Fibroblast of peridontal ligament (primary cell): ENCODE measurements around the gene MYH15.
A peak's percentile ranks its signal among the peaks of the same experiment; 100 is the strongest.

Source experiments
- DNase-seq: peaks from one replicate; pipeline ENCODE4 v3.0.0-alpha.2; 2010; ENCODE audit errors: extremely low read depth

MYH15 gene

GRCh38 chr3:108509871-108510270 is 525 bp downstream of the MYH15 start:
- DNase-seq: no peak

GRCh38 chr3:108509263-108509662 is 1.1 kb downstream of the MYH15 start:
- DNase-seq: no peak

DNA sequence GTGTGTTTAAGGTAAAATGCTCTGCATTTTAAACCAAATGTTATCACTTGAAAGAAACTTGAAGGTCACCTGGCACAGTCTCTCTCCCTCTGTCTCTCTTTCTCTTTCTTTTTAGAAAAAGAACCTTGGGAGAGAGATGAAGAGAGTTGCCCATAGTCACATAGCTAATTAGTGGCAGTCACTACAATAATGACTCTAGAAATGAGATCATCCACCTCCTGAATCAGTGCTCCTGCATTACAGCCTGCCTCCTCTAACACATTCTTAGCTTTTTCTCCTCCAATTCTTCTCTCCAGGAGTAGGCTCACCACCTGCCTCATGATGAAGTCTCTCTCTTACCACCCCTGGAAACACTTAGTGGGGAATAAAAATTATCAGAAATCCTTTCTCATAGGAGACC is 2.5 kb downstream of the MYH15 start:
- no peak for DNase-seq

GRCh38 chr3:108505811-108506210 is 4.6 kb downstream of the MYH15 start:
- DNase-seq: no peak

DNA sequence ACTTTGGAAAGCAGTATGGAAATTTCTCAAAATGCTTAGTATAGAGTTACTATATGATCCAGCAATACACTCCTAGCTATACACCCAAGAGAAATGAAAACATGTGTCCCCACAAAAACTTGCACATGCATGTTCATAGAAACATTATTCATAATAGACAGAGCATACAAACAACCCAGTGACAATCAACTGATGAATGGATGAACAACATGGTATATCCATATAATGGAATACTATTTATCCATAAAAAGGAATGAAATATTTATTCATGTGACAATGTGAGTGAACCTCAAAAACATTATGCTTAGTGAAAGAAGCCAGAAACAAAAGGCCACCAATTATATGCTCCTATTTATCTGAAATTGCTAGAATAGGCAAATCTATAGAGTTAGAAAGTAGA is 6.7 kb downstream of the MYH15 start:
- no peak for DNase-seq

GRCh38 chr3:108501535-108501934 is 8.9 kb downstream of the MYH15 start:
- DNase-seq: no peak

- DNase-seq: no peak
These were observed 9.7 kb downstream of the MYH15 start for GRCh38 chr3:108500728-108501127.

- no peak for DNase-seq
These were observed 13.1 kb downstream of the MYH15 start for GRCh38 chr3:108497271-108497670.

GRCh38 chr3:108495717-108496116 is 14.7 kb downstream of the MYH15 start:
- DNase-seq: no peak

- DNase-seq: no peak
These were observed 15.4 kb downstream of the MYH15 start for GRCh38 chr3:108494906-108495531.

DNA sequence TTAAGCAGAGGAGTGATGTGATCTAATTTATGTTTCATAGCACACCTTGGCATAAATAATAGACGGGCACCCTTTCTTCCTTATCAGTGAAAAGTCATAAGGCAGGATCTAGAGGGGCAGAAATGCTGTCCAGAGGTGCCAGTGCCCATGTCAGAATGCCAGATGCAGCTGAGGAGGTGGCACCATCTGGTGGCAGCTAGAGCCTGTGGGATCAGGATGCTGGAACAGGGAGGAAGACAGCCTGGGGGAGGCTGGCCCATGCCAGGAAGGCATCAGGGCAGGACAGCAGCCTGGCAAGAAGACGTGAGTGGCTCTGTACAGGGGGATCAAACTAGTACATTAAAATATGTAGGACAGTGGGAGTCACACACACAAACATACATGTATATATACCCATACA is 16.5 kb downstream of the MYH15 start:
- no peak for DNase-seq

DNA sequence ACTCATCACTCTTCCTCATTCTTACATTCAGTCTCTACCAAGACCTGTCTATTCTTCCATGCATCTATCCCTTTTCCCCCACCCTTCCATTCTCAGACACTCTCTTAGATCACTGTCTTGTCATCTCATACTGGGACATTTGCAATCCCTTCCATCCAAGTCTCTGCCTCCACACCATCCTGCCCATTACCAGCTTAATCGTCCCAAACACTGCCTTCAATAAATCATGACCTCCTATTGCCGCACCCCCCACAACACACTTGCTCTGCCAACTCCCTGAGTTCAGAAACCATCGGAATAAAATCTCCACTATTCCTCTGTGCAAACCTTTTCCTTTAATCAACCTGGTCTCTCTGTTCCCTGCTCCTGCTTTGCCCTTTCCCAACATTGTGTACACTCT is 18.9 kb downstream of the MYH15 start:
- DNase-seq: no peak

DNA sequence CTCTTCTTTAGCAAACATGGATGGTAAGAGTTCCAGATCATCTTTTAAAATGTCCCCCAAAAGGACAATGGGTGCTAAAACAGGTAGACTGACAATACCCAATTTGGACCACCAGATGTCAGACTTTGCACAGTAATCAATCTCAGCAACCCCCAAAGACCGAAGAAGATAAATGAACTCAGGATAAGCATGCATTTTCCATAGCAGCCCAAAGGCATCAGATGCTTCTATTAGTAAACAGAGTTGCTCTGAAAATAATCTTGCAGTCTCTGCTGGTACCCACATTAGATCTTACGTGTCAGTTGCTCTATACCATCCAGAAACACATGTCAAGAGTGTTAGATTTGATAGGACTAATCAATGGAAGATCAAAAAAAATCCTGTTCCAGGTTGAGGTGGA is 20.6 kb downstream of the MYH15 start:
- DNase-seq: peak; percentile 76

- peak; percentile 63 for DNase-seq
These were observed 21.8 kb downstream of the MYH15 start for GRCh38 chr3:108488631-108489030.

- DNase-seq: no peak
These were observed 23.0 kb downstream of the MYH15 start for GRCh38 chr3:108487439-108487838.

- peak; percentile 72 for DNase-seq
These were observed 23.5 kb downstream of the MYH15 start for GRCh38 chr3:108486941-108487340.

- DNase-seq: no peak
These were observed 24.1 kb downstream of the MYH15 start for GRCh38 chr3:108486338-108486737.

DNA sequence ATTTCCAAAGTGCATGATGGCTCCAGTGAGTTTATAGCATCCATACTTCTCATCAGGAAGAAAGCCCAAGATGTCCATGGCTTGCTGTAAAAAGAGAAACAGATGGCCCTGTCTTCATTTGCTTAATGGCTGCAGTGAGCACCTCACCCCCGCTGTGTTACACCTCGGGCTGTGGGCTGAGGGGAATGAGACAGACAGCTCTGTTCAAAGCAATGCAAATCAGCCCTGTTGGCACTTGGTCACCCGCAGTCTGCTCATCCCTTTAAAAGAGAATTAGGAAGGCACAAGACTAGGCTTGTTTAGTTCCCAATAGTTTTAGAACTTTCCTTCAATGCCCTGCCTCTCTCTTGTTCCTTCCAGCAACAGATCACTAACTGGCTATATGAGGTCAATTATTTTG is 25.2 kb downstream of the MYH15 start:
- no peak for DNase-seq

DNA sequence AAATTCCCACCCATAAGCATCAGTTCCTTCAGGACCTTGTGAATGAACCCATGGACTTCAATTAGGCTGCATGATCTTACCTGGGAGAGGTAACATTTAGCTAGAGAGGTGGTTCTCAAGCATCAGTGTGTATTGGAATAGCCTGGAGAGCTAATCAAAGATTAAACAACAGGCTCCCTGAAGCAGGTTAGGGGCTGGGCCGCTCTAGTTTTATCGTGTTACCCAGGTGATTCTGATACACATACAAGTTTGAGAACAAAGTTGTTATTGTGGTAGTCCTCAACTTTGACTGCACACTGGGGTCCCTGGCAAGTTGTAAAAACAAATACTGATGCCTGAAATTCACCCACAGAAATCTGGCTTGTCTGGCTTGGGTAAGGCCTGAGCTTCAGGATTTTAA is 31.2 kb downstream of the MYH15 start:
- no peak for DNase-seq

DNA sequence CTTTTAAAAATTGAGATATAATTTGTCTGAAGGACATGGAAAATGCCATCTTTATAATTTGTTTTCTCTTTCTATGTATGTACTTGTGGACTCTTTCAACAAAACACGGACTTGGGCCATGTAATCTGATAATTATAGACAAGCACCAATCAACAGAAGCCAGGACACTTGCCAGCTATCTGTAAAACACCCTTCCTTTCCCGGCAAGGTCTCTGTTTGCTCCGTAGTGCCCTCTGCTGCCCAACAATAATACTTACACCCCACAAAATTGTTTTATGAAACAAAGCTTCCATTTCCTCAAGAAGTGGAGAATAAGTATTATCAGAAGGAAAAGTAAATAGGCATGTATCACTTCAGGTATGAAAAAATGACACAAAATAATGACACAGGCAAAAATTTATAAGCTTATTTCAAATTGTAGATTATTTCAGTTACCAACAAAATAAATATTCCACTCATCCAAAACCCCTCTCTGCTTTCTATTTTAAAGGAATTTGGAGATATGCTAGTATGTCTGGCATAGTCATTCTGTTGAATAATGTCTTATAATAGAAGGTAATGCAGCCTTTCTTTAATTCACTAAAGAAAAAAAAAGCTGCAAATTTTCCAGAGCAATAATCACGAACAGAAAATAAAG is 32.8 kb downstream of the MYH15 start:
- DNase-seq: peak; percentile 88

DNA sequence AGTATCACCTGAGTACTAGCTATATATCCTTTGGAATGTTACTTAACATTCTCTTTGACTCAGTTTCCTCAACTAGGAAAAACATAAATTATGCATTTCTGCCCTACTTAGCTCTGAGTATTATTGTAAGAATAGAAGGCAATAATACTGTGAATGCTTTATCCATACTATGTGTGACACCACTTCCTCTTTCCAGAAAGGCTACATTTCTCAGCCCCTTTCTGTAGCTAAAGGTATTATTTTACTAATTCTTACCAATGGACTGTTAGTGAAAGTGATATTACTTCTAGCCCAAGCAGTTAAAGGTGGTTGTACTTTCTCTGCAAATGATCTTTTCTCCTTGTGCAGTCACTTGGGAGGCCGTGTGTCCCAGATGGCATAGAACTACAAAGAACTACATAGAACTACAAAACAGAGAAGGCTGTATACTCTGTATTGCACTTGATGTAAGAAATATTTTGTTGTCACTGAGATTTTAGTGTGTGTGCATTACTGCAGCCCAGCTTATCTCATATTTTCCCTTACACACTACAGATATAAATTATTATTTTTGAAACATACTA is 35.1 kb downstream of the MYH15 start:
- DNase-seq: no peak

- DNase-seq: peak; percentile 60
These were observed 35.8 kb downstream of the MYH15 start for GRCh38 chr3:108474581-108474980.

DNA sequence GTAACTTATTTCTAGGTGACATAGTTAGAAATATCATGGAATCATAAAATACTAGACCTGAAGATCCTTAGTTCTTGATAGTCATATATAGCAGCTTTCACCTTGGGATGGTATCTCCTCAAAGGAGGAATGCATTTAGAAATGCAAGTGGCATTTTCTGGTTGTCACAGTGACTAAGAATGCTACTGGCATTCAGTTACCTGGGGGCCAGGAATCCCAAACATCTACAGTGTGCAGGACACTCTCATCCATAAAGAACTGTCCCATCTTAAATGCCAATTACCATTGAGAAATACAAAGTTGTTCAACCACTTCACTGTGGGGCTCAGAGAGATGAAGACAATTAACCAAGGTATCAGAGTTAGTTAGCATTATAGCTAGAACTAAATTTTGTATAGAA is 36.7 kb downstream of the MYH15 start:
- DNase-seq: no peak
